B cell (primary cell): ENCODE measurements around the gene UBXN7.

ENCODE experiments used
- EZH2 ChIP-seq: IDR thresholded peaks from 2 replicates; pipeline ENCODE4 v1.6.1; 2012; ENCODE audit warnings: borderline replicate concordance, low read depth, mild to moderate bottlenecking, moderate library complexity, low read length; ENCODE audit not compliant: insufficient read depth, poor library complexity, severe bottlenecking
- TF ChIP-seq, protein P1 (sequence below): fragments of 200-600 bp; IDR thresholded peaks from one replicate; pipeline ENCODE4 v1.8.0; 2022; ENCODE audit warnings: antibody characterized with exemption, mild to moderate bottlenecking

- TF ChIP-seq, protein P1, sequence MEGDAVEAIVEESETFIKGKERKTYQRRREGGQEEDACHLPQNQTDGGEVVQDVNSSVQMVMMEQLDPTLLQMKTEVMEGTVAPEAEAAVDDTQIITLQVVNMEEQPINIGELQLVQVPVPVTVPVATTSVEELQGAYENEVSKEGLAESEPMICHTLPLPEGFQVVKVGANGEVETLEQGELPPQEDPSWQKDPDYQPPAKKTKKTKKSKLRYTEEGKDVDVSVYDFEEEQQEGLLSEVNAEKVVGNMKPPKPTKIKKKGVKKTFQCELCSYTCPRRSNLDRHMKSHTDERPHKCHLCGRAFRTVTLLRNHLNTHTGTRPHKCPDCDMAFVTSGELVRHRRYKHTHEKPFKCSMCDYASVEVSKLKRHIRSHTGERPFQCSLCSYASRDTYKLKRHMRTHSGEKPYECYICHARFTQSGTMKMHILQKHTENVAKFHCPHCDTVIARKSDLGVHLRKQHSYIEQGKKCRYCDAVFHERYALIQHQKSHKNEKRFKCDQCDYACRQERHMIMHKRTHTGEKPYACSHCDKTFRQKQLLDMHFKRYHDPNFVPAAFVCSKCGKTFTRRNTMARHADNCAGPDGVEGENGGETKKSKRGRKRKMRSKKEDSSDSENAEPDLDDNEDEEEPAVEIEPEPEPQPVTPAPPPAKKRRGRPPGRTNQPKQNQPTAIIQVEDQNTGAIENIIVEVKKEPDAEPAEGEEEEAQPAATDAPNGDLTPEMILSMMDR: no peak
- no peak for TF ChIP-seq EZH2
Observed at GRCh38 chr3:196339044-196339443, 93.2 kb downstream of the UBXN7 start.
